Islet of Langerhans (tissue), 1 donor: Measurements from ENCODE around the gene WDR76.
"Not testable (repeated sequence)": the region's sequence is repeated elsewhere in the genome, so short reads cannot be mapped to it uniquely, and the experiment has no call there.

ENCODE experiments used
- FAIRE-seq: peaks from one replicate; lab custom pipeline; 2011; peaks lifted over from hg19 to GRCh38; lab: Jason Lieb, UNC

WDR76 gene

DNA sequence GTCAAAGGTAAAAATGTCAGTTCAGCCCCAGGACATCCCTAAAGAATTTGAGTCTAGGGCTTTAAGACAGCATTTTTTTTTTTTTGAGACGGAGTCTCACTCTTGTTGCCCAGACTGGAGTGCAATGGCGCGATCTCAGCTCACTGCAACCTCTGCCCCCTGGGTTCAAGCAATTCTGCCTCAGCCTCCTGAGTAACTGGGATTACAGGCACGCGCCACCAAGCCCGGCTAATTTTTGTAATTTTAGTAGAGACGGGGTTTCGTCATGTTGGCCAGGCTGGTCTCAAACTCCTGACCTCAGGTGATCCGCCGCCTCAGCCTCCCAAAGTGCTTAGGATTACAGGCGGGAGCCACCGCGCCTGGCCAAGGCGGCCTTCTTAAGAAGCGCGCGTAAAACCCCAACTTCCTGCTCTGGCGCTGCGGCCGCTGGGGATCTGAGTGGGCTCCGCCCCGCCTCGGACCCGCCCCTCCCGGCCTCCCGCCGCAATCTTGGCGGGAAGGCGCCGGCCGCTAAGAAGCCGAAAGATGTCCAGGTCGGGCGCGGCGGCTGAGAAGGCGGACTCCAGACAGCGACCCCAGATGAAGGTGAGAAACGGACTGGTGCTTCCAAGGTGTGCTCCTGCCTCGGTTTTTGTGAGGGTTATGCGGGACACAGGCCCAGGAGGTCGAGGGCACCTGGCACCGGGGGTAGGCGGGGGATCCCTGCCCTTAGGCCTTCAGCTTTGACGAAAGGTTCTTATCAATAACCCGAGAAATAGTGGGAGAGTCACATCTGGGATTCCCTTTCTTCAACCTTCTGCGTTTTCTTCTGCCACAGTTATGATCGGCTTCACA, at the start of gene WDR76:
TSS of gene WDR76 (plus strand) at position 495 of the 834 bp plus-strand sequence. CDS start at position 526, 31 bp downstream.
- no peak for FAIRE-seq

DNA sequence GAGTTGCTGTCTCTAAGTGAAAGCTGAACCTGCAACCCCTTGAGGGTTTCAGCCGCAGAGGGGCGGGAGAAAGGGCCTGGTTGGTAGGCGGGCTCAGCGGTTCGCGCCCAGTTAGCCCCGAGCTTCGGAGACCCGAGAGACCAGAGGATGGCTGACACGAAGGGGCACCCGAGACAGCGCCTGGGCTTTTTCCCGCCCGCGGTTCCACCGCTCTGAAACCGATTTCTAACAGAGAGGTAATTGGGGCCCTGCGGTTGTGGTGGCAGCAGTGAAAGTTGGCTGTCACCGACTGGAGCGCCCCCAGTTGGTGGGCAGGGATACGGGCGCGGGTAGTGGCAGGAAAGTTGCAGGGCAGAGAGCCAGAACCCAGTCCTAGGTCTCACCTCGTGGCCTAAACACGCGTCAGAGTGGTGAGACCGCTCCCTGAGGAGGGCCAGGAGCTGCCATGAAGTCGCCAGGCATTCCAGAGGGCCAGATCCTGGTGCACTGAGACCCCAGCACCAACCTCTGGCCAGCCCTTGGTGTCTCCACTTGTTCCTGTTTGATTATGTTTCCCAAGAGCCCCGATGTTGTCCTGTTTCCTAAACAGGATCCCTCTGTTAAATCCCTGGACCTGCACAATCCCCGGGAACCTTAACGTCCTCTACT, 49.4 kb upstream of the WDR76 start:
- no peak for FAIRE-seq

DNA sequence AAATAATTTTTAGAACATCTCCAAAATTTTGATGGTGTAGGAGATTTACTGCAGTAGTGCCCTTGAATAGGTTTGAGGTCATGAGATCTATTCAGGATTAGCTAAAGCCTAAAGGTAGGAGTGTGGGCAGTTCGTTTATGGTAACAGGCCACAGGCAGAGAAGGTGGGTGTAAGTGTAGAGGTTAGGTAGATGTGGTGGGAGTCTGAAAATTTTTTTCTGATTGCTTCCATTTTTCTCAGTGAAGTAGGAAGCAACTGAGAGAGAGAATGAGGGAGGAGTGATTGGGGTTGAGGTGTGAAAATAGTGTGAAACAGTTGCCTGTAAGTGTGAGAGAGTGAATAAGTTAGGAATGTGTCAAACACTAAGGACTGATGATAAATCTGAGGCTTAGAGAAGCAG, 47.8 kb upstream of the WDR76 start:
- no peak for FAIRE-seq

GRCh38 chr15:43789409-43789808, 37.4 kb upstream of the WDR76 start:
- no peak for FAIRE-seq

GRCh38 chr15:43791993-43792760, 34.6 kb upstream of the WDR76 start, which contains the start of gene SERF2:
TSS of gene SERF2 (plus strand) at chr15:43792320. CDS start at chr15:43792377, 57 bp downstream.
- no peak for FAIRE-seq

- no peak for FAIRE-seq
Observed at GRCh38 chr15:43792761-43793476, 33.9 kb upstream of the WDR76 start.

DNA sequence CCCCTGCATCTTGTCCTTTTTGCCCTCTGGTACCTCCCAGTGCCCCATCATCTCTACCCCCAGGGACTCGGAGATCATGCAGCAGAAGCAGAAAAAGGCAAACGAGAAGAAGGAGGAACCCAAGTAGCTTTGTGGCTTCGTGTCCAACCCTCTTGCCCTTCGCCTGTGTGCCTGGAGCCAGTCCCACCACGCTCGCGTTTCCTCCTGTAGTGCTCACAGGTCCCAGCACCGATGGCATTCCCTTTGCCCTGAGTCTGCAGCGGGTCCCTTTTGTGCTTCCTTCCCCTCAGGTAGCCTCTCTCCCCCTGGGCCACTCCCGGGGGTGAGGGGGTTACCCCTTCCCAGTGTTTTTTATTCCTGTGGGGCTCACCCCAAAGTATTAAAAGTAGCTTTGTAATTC, 33.2 kb upstream of the WDR76 start:
- FAIRE-seq, result no peak

DNA sequence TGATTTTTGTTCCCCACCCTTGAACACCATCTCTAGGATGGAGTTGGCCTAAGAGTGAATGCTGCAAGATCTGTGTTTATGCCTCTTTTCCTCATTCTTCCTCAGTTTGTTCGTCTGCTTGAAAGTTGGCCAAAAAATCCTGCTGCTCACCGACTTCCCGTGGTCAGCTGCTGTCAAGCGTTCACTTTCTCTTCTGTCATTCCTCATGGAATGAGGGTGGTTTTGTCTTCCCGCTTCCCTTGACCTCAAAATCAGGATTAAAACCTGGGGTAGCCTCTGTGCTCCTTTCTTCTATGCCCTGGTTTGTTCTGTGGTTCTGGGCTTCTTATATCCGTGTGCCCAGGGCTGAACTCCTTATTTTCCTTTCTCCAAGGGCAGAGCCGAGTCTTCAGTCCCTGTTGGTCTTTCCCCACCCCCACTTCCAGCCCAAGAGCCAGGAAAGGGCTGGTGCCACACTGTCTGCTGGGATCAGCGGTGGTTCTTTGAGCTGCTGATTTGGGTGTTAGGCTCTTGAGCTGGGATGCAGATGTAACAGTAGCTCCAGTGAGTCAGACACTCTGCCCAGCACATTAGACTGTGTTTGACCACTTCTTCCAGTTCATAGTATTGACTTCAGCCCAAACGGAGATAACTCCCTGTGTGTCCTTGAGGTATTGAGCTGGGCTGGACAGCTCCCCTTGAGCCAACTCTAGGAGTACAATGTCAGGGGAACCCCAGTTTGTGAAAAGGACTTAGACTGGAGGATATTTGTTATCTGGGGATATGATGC, 32.3 kb upstream of the WDR76 start:
- FAIRE-seq, result no peak

GRCh38 chr15:43795197-43795596, 31.6 kb upstream of the WDR76 start:
- FAIRE-seq, result no peak

DNA sequence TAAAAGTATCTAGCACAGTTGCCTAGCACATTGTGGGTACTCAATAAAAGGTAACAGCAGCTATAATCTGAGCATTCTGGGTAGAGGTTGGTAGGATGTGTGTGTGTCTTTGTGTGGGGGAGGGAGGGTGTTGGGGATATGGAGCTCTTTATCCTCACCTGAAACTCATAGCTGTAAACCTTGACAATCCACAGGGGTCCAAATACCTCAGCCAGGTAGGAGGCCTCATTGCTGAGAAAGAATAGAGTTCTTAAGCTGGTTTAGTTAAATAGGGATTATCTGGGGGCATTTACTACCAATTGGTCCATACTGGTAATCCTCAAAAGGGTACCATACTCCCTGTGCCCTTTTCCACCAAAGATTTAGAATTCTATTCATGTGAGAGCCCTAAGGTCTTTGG, 30.8 kb upstream of the WDR76 start:
- no peak for FAIRE-seq

GRCh38 chr15:43796566-43796965, 30.2 kb upstream of the WDR76 start:
- no peak for FAIRE-seq

DNA sequence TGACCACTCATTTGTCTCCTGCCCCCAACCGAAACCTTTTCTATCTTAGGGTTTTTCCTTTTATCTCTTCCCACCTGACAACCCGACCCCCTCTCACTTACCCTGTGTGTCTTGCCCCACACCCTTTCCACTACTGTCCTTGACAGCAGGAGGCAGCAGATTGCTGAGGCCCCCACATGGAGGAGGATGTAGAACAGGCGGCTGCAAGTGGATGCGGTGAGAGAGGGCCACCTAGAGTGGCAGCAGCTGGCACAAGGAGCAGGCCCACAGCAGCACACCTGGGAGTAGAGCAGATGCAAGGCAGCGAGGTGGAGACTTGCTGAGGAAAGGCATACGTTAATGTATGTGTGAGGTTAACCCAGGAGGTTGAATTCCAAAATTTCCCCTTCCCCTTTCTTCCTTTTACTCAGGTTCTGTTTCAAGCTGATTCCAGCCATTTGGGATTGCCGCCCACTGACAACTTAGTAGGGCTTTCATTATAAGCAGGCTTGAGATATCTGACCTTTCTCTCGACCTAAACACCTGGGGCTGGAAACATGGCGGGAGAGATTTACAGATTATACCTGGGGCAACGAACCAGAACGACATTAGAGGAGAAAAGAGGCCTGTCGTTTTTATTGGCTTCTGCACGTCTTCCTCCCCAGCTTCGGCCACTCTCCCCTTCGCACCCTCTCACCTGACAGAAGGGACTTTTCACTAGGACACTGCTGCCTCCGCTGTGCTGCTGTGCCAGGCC, 27.4 kb upstream of the WDR76 start:
- no peak for FAIRE-seq

DNA sequence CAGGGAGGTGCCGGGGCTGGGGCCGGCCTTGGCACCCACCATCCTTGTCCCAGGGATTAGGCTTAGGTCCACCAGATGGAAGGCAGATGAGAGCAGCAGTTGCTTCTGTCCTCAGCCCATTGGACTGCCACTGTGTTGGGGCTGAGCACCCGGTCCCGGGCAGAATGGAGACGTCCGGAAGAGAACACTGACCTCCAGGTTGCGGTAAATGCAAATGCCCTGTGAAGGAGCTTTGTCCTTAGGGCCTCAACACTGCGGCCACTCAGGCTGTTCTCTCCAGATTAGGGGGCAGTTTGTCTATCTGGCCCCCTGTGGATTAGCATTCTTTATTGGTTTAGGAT, 26.9 kb upstream of the WDR76 start, which contains the start of gene SERINC4:
TSS of gene SERINC4 (minus strand) at position 276 of the 341 bp plus-strand sequence. CDS start at position 42, 234 bp downstream.
- FAIRE-seq, result no peak

- no peak for FAIRE-seq
Observed at GRCh38 chr15:43800286-43801141, 26.3 kb upstream of the WDR76 start, which contains the start of gene HYPK. TSS of gene HYPK (plus strand) at chr15:43800599. CDS start at chr15:43800623, 24 bp downstream.

- not testable (repeated sequence) for FAIRE-seq
Observed at GRCh38 chr15:43802676-43803075, 24.1 kb upstream of the WDR76 start.

GRCh38 chr15:43808435-43808950, 18.3 kb upstream of the WDR76 start:
- FAIRE-seq, result no peak

DNA sequence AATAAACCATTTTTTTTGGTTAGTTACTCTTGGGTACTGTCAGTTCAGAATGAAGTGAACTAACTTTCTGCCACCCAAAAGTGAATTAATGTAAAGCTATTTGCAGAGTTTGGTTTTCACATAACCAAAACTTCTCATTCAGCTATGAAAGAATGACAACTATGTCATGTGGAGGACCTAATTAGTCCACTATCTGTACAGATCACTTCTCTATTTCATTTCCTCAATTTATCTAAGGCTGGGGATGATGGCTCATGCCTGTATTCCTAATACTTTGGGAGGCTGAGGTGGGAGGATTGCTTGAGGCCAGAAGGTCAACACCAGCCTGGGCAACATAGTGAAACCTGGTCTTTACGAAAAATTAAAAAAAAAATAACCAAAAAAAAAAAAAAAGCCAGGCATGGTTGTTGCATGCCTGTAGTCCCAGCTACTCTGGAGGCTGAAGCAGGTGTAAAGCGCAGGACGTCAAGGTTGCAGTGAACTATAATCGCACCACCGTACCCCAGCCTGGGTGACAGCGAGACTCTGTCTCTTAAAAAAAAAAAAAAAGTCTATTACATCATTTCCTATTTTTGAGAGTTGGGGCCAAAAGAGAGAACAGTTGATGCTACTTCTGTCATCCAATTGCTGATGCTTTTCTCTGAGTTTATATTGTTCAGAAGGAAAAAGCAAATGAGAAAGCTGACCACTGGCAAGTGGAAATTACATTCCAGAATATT, 17.7 kb upstream of the WDR76 start:
- no peak for FAIRE-seq

GRCh38 chr15:43815064-43815463, 11.7 kb upstream of the WDR76 start:
- FAIRE-seq, result not testable (repeated sequence)

DNA sequence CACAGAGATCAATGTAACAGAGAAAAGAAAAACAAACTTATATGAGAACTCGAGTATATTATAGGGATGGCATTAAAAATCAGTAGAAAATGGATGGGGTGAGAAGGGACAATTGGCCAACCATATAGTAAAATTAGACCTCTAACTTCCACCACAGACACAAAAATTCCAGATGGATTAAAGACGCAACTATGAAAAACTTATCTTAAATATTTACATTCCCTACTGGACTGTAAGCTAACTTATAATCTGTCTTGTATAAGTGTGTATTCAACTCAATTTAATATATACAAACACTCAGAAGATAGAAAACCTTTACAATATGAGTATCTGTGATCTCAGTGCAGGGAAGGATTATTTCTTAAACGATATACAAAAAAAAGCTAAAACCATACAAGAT, 5.3 kb upstream of the WDR76 start:
- FAIRE-seq, result no peak
